ENCODE measurements around the gene NXPH2.

DNA sequence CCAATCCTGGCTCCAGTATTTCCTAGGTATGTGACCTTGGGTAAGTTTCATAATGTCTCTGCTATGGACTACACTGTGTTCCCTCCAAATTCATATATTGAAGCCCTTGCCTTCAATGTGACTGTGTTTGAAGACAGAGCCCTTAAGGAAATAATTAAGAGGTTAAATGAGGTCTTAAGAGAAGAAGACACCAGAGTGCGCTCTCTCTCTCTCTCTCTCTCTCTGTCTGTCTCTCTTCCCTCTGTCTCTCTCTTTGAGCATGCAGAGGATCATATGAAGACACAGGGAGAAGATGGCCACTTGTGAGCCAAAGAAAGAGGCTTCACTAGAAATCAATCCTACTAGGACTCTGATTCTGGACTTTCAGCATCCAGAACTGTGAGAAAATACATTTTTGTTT is 52.2 kb downstream of the NXPH2 start:
- no peak for TF ChIP-seq POLR2A (IDR thresholded peaks at IDR 0.05; ENCODE audit: low read depth)
- TF ChIP-seq POLR2AphosphoS5 (IDR thresholded peaks at IDR 0.05), result no peak

Data from esophagus muscularis mucosa (tissue), 2 donors.